ENCODE data around the gene CFAP77. TPM values are rescaled to one million over a fixed set of nuclear protein-coding genes. Genes with fewer than 3 reads are reported as not detected.

Gene CFAP77
- total and polyA plus RNA-seq, 9 of the 15 experiments (the other 6 are each of a cell fraction or from before 2014, with no cell fraction given): not detected

GRCh38 chr9:132609829-132610228 is 199.8 kb downstream of the CFAP77 start:
- CTCF ChIA-PET (ENCODE audit: low intra/inter-chr PET ratio): no interaction called here
- BruUV-seq (replicated peaks): no TSS peak
- no peaks in the 10 kb centered on the region for H3K9me3 ChIP-seq (replicated peaks; ENCODE audit: control insufficient read depth, insufficient read depth, low read depth, low read length)
- H2AFZ ChIP-seq (ENCODE audit: low read depth, low read length): no peak overlapping the region
- 74% methylated on average over 7 of the region's 7 CpGs for WGBS (ENCODE audit: insufficient coverage, low coverage, missing lambda C conversion rate)
- POLR2A ChIA-PET: no interaction called here
- FAIRE-seq: no peak
- no peak for ATAC-seq
- no peaks in the 10 kb centered on the region for H3K79me2 ChIP-seq (ENCODE audit: control insufficient read depth, insufficient read depth, low read length)
- no peaks in the 10 kb centered on the region for H3K27me3 ChIP-seq (ENCODE audit: control insufficient read depth in 2 of 2, insufficient read depth in 2 of 2, low read length in 2 of 2)
- H3K4me3 ChIP-seq: no peak overlapping the region
- H3K9ac ChIP-seq (ENCODE audit: insufficient read depth in 1 of 2, low read depth in 2 of 2, low read length in 2 of 2): no peak overlapping the region
- no peak overlapping the region for H3K4me2 ChIP-seq (ENCODE audit: insufficient read depth, low read length)
- H3K36me3 ChIP-seq (ENCODE audit: control insufficient read depth, insufficient read depth, low read length): peaks cover 85% of the 10 kb centered on the region
- intact Hi-C loops (cut with micrococcal nuclease) (no loop called here), in situ Hi-C loops (cut with MboI) (no loop called here)
- no peaks in the 10 kb centered on the region for H3K9me1 ChIP-seq (ENCODE audit: control insufficient read depth, insufficient read depth, low read length)
- no peaks in the 10 kb centered on the region; the same call in 1 of the 2 replicates for H4K20me1 ChIP-seq (replicated peaks; ENCODE audit: control insufficient read depth, insufficient read depth, low read length)
- no peaks in the 10 kb centered on the region for H3K4me1 ChIP-seq (replicated peaks in 1 of 2; ENCODE audit: control insufficient read depth in 2 of 2, insufficient read depth in 2 of 2, low read length in 2 of 2)
- TF ChIP-seq FOSL1 (tag; conservative IDR thresholded peaks at IDR 0.05) (peak; percentile 94), ATF3 (IDR thresholded peaks at IDR 0.05) (peak; percentile 34; the same call in 1 of the 2 replicates), ATF3 (CRISPR knock-in tag; conservative IDR thresholded peaks at IDR 0.05) (no peak)
- TF ChIP-seq, protein P1, sequence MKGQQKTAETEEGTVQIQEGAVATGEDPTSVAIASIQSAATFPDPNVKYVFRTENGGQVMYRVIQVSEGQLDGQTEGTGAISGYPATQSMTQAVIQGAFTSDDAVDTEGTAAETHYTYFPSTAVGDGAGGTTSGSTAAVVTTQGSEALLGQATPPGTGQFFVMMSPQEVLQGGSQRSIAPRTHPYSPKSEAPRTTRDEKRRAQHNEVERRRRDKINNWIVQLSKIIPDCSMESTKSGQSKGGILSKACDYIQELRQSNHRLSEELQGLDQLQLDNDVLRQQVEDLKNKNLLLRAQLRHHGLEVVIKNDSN (CRISPR knock-in tag; IDR thresholded peaks at IDR 0.05): no peak
- no peak overlapping the region for H3K27ac ChIP-seq (ENCODE audit: extremely low read depth, low read depth, low read length)
- DNase-seq (ENCODE audit: extremely low read depth in 1 of 4, low spot score in 3 of 4): peak in 1 of 4 experiments; percentile 6

GRCh38 chr9:132610661-132611060 is 200.7 kb downstream of the CFAP77 start:
- Histone ChIP-seq H3K9me1 (ENCODE audit: control insufficient read depth, insufficient read depth, low read length) (no peaks in the 10 kb centered on the region), H3K4me1 (replicated peaks in 1 of 2; ENCODE audit: control insufficient read depth in 2 of 2, insufficient read depth in 2 of 2, low read length in 2 of 2) (no peaks in the 10 kb centered on the region), H3K36me3 (ENCODE audit: control insufficient read depth, insufficient read depth, low read length) (peaks cover 86% of the 10 kb centered on the region), H3K9me3 (replicated peaks; ENCODE audit: control insufficient read depth, insufficient read depth, low read depth, low read length) (no peaks in the 10 kb centered on the region), H3K27me3 (ENCODE audit: control insufficient read depth in 2 of 2, insufficient read depth in 2 of 2, low read length in 2 of 2) (no peaks in the 10 kb centered on the region), H3K27ac (ENCODE audit: extremely low read depth, low read depth, low read length) (no peak overlapping the region), H4K20me1 (replicated peaks; ENCODE audit: control insufficient read depth, insufficient read depth, low read length) (no peaks in the 10 kb centered on the region; the same call in 1 of the 2 replicates), H3K4me2 (ENCODE audit: insufficient read depth, low read length) (no peak overlapping the region), H2AFZ (ENCODE audit: low read depth, low read length) (no peak overlapping the region), H3K9ac (ENCODE audit: insufficient read depth in 1 of 2, low read depth in 2 of 2, low read length in 2 of 2) (no peak overlapping the region), H3K79me2 (ENCODE audit: control insufficient read depth, insufficient read depth, low read length) (no peaks in the 10 kb centered on the region), H3K4me3 (no peak overlapping the region)
- FAIRE-seq (no peak), ATAC-seq (no peak), DNase-seq (ENCODE audit: extremely low read depth in 1 of 4, low spot score in 3 of 4) (no peak)
- in situ Hi-C loops (cut with MboI): no loop called here
- CTCF ChIA-PET (ENCODE audit: low intra/inter-chr PET ratio): no interaction called here
- no TSS peak for BruUV-seq (replicated peaks)
- POLR2A ChIA-PET: no interaction called here
- 93% methylated on average over 8 of the region's 12 CpGs for WGBS (ENCODE audit: insufficient coverage, low coverage, missing lambda C conversion rate)
- no peak for TF ChIP-seq MBD1 (CRISPR knock-in tag; IDR thresholded peaks at IDR 0.05)
- no peak for TF ChIP-seq ZC3H4 (CRISPR knock-in tag; IDR thresholded peaks at IDR 0.05; ENCODE audit: borderline replicate concordance)
- TF ChIP-seq, protein P2, sequence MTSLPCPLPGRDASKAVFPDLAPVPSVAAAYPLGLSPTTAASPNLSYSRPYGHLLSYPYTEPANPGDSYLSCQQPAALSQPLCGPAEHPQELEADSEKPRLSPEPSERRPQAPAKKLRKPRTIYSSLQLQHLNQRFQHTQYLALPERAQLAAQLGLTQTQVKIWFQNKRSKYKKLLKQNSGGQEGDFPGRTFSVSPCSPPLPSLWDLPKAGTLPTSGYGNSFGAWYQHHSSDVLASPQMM (CRISPR knock-in tag; IDR thresholded peaks at IDR 0.05): no peak
- no peak for TF ChIP-seq SRSF9 (IDR thresholded peaks at IDR 0.05; ENCODE audit: borderline replicate concordance, low read depth, low read length)
- TF ChIP-seq TAF9B (IDR thresholded peaks at IDR 0.05; ENCODE audit: partially characterized antibody): no peak
- TF ChIP-seq POLR2H (tag; IDR thresholded peaks at IDR 0.05; ENCODE audit: low read depth): no peak
- intact Hi-C loops (cut with micrococcal nuclease): no loop called here

Data from K562 (cell line).